Thyroid gland (tissue), 4 donors: ENCODE results near the gene XRCC3.

Experiments used
- POLR2A ChIP-seq, 2 donors: fragments of 450-650 bp; IDR thresholded peaks; one replicate each; pipeline ENCODE4 v1.6.1; 2017; ENCODE audit warnings: antibody characterized with exemption in 2 of 2, mild to moderate bottlenecking in 2 of 2, moderate library complexity in 1 of 2
- TF ChIP-seq, protein P1 (sequence below), 6 experiments: fragments of 200-600 bp in 3 of 6; fragments of 450-650 bp in 3 of 6; sonication (generic) in 3 of 6; IDR thresholded peaks; one replicate each; pipeline ENCODE4 v1.5.1; 2016 to 2019; ENCODE audit warnings: antibody characterized with exemption in 6 of 6, mild to moderate bottlenecking in 2 of 6, inconsistent platforms in 1 of 6, moderate library complexity in 1 of 6

DNA sequence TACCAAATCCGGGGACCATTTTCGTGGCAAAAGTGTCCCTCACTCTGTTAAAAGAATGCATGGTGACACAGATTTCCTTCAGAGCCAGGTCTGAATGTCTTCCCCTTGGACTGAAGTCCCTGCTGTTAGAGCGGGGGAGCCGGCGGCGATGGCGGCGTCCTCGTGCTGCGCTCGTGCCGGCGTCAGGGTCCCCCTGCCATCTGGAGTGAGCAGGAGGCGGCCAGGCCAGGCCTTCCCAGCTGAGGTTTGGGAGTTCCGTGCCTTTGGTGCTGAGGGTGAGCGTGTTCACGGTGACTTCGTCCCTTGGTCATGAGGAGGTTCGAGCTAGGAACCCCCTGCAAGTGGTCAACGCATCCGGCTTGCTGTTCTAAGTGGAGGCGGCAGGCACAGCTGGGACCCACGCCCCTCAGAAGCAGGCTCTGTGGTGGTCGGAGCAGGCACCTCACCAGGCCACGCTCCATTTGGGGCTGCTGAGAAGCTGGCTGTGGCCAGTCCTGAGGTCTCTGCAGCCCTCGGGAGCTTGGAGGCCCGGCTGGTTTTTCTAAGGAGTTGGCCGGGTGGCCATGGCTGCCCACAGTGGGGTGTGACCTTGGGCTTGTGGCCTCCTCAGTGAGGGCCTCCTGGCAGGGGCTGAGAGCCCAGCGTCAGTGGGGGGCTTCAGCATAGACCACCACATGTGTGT is 9.9 kb upstream of the XRCC3 start:
- TF ChIP-seq, protein P1, sequence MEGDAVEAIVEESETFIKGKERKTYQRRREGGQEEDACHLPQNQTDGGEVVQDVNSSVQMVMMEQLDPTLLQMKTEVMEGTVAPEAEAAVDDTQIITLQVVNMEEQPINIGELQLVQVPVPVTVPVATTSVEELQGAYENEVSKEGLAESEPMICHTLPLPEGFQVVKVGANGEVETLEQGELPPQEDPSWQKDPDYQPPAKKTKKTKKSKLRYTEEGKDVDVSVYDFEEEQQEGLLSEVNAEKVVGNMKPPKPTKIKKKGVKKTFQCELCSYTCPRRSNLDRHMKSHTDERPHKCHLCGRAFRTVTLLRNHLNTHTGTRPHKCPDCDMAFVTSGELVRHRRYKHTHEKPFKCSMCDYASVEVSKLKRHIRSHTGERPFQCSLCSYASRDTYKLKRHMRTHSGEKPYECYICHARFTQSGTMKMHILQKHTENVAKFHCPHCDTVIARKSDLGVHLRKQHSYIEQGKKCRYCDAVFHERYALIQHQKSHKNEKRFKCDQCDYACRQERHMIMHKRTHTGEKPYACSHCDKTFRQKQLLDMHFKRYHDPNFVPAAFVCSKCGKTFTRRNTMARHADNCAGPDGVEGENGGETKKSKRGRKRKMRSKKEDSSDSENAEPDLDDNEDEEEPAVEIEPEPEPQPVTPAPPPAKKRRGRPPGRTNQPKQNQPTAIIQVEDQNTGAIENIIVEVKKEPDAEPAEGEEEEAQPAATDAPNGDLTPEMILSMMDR (IDR thresholded peaks at IDR 0.05) = no peak
- no peak for TF ChIP-seq POLR2A (IDR thresholded peaks at IDR 0.05)
